SK-N-MC (cell line): ENCODE data around the gene CAVIN1.
"Not testable (repeated sequence)": the region's sequence is repeated elsewhere in the genome, so short reads cannot be mapped to it uniquely, and the experiment has no call there.

ENCODE experiments used
- DNase-seq: peaks from one replicate; pipeline ENCODE4 v3.0.0-alpha.2; 2011; ENCODE audit warnings: low read depth, low spot score
- H3K27ac ChIP-seq: fragments of 200-600 bp; sonication (generic); 2 replicates; pipeline ENCODE4 v1.5.1; 2016; ENCODE audit warnings: mixed run types
- H3K36me3 ChIP-seq: fragments of 200-600 bp; sonication (generic); 2 replicates; pipeline ENCODE4 v1.6.1; 2017; ENCODE audit warnings: antibody characterized with exemption, low read length, mixed read lengths; ENCODE audit not compliant: insufficient read depth
- H3K4me3 ChIP-seq: fragments of 200-600 bp; sonication (generic); 2 replicates; pipeline ENCODE4 v1.5.1; 2016
- H3K9ac ChIP-seq: fragments of 200-600 bp; sonication (generic); 2 replicates; pipeline ENCODE4 v1.8.0; 2017; ENCODE audit warnings: mixed run types, mixed read lengths; ENCODE audit not compliant: insufficient read length
- H3K9me3 ChIP-seq: fragments of 200-600 bp; sonication (generic); 2 replicates; pipeline ENCODE4 v1.6.1; 2017; ENCODE audit warnings: low read depth, mild to moderate bottlenecking, antibody characterized with exemption, low read length, moderate library complexity, mixed read lengths
- EZH2 ChIP-seq: fragments of 200-600 bp; sonication (generic); IDR thresholded peaks from one replicate; pipeline ENCODE4 v1.6.1; 2017; ENCODE audit warnings: antibody characterized with exemption
- FOXP2 ChIP-seq: optimal IDR thresholded peaks from 2 replicates; pipeline ENCODE3; 2011; ENCODE audit warnings: mild to moderate bottlenecking, moderate library complexity; ENCODE audit not compliant: insufficient read depth; ENCODE audit errors: extremely low read length, control extremely low read depth
- POLR2AphosphoS5 ChIP-seq: IDR thresholded peaks from 2 replicates; pipeline ENCODE4 v1.6.1; 2012; ENCODE audit warnings: mild to moderate bottlenecking, low read depth, low read length, borderline replicate concordance

The CAVIN1 gene

GRCh38 chr17:42378359-42378958 lies 44.6 kb downstream of the CAVIN1 start:
- H3K9me3 ChIP-seq: no peaks in the 10 kb centered on the region
- peak overlapping the region; percentile 63 for H3K9ac ChIP-seq
- H3K36me3 ChIP-seq: 0 out of 2 replicates have a peak, but pooled peaks cover 1% of the 10 kb centered on the region
- peak overlapping the region; percentile 74 for H3K4me3 ChIP-seq
- TF ChIP-seq POLR2AphosphoS5 (no peak), FOXP2 (no peak), EZH2 (no peak)
- no peak for DNase-seq
- H3K27ac ChIP-seq: peak overlapping the region; percentile 82

- Histone ChIP-seq H3K9ac (no peak overlapping the region), H3K36me3 (peaks cover 7% of the 10 kb centered on the region; the same call in 1 of the 2 replicates), H3K4me3 (no peak overlapping the region), H3K27ac (no peak overlapping the region), H3K9me3 (no peaks in the 10 kb centered on the region)
- TF ChIP-seq POLR2AphosphoS5: no peak
- no peak for TF ChIP-seq EZH2
- TF ChIP-seq FOXP2: no peak
- DNase-seq: no peak
These were observed 49.2 kb downstream of the CAVIN1 start for GRCh38 chr17:42373896-42374295.

GRCh38 chr17:42372142-42372541 lies 50.9 kb downstream of the CAVIN1 start:
- DNase-seq: no peak
- H3K9me3 ChIP-seq: no peaks in the 10 kb centered on the region
- no peak overlapping the region for H3K9ac ChIP-seq
- H3K36me3 ChIP-seq: peaks cover 7% of the 10 kb centered on the region; the same call in 1 of the 2 replicates
- H3K4me3 ChIP-seq: no peak overlapping the region
- TF ChIP-seq EZH2 (no peak), FOXP2 (no peak), POLR2AphosphoS5 (no peak)
- no peak overlapping the region for H3K27ac ChIP-seq

GRCh38 chr17:42368797-42369561 lies 54.1 kb downstream of the CAVIN1 start:
- not testable (repeated sequence) for DNase-seq, H3K36me3 ChIP-seq, H3K9ac ChIP-seq, H3K9me3 ChIP-seq, H3K27ac ChIP-seq, H3K4me3 ChIP-seq

GRCh38 chr17:42368310-42368709 lies 54.7 kb downstream of the CAVIN1 start:
- H3K4me3 ChIP-seq, DNase-seq: not testable (repeated sequence)

GRCh38 chr17:42366176-42367023 lies 56.7 kb downstream of the CAVIN1 start:
- H3K36me3 ChIP-seq, H3K27ac ChIP-seq, H3K9ac ChIP-seq, H3K4me3 ChIP-seq, DNase-seq, H3K9me3 ChIP-seq: not testable (repeated sequence)

More at GRCh38 chr17:42368310-42368709, 54.7 kb downstream of the CAVIN1 start:
- H3K27ac ChIP-seq: peak overlapping the region; percentile 59; the same call in 1 of the 2 replicates
- not testable (repeated sequence) for H3K36me3 ChIP-seq, H3K9ac ChIP-seq, H3K9me3 ChIP-seq

GRCh38 chr17:42365136-42365535 lies 57.9 kb downstream of the CAVIN1 start:
- H3K27ac ChIP-seq: no peak overlapping the region
- TF ChIP-seq POLR2AphosphoS5 (no peak), FOXP2 (no peak), EZH2 (no peak)
- H3K36me3 ChIP-seq: no peaks in the 10 kb centered on the region
- no peak for DNase-seq
- no peak overlapping the region for H3K9ac ChIP-seq
- no peak overlapping the region for H3K4me3 ChIP-seq
- H3K9me3 ChIP-seq: no peaks in the 10 kb centered on the region

GRCh38 chr17:42363767-42364585 lies 59.1 kb downstream of the CAVIN1 start:
- DNase-seq: no peak
- H3K9ac ChIP-seq: no peak overlapping the region

More at GRCh38 chr17:42363767-42364585, 59.1 kb downstream of the CAVIN1 start:
- Histone ChIP-seq H3K36me3 (no peaks in the 10 kb centered on the region), H3K27ac (no peak overlapping the region), H3K4me3 (no peak overlapping the region), H3K9me3 (no peaks in the 10 kb centered on the region)
- no peak for TF ChIP-seq FOXP2
- TF ChIP-seq POLR2AphosphoS5: no peak
- no peak for TF ChIP-seq EZH2
